Measurements from ENCODE around the gene COP1.

DNA sequence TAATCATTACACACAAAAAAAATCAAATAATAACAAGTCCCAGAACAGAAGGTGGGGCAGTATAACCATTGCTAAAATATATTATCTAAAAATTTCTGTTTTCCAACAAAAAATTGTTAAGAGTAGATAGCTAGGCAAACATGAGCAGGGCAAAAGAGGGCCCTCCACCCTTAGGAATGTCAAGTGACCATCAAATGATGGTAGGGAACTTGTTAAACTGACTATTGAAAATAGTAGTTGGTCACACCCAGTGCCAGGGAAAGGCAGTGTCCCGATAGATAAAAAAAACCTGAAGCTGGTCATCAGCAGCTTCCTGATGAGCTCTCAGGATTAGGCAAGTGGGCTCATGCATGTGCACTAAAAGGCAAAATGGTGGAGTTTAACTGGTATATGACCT lies 18.4 kb upstream of the COP1 start:
- TF ChIP-seq, protein P1, sequence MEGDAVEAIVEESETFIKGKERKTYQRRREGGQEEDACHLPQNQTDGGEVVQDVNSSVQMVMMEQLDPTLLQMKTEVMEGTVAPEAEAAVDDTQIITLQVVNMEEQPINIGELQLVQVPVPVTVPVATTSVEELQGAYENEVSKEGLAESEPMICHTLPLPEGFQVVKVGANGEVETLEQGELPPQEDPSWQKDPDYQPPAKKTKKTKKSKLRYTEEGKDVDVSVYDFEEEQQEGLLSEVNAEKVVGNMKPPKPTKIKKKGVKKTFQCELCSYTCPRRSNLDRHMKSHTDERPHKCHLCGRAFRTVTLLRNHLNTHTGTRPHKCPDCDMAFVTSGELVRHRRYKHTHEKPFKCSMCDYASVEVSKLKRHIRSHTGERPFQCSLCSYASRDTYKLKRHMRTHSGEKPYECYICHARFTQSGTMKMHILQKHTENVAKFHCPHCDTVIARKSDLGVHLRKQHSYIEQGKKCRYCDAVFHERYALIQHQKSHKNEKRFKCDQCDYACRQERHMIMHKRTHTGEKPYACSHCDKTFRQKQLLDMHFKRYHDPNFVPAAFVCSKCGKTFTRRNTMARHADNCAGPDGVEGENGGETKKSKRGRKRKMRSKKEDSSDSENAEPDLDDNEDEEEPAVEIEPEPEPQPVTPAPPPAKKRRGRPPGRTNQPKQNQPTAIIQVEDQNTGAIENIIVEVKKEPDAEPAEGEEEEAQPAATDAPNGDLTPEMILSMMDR (IDR thresholded peaks at IDR 0.05), result no peak
- no peak for TF ChIP-seq POLR2A (IDR thresholded peaks at IDR 0.05)
